Measurements from ENCODE around the gene UCK2. TPM values are rescaled to one million over a fixed set of nuclear protein-coding genes. Genes with fewer than 3 reads are reported as not detected.

The UCK2 gene
- total and polyA plus RNA-seq, 9 of the 15 experiments (the other 6 are each of a cell fraction or from before 2014, with no cell fraction given), result 71.6 to 145 (median 95.8) TPM

- TF ChIP-seq, protein P1, sequence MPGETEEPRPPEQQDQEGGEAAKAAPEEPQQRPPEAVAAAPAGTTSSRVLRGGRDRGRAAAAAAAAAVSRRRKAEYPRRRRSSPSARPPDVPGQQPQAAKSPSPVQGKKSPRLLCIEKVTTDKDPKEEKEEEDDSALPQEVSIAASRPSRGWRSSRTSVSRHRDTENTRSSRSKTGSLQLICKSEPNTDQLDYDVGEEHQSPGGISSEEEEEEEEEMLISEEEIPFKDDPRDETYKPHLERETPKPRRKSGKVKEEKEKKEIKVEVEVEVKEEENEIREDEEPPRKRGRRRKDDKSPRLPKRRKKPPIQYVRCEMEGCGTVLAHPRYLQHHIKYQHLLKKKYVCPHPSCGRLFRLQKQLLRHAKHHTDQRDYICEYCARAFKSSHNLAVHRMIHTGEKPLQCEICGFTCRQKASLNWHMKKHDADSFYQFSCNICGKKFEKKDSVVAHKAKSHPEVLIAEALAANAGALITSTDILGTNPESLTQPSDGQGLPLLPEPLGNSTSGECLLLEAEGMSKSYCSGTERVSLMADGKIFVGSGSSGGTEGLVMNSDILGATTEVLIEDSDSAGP (CRISPR knock-in tag; IDR thresholded peaks at IDR 0.05), result no peak
- peak; percentile 86 for TF ChIP-seq ARID2 (IDR thresholded peaks at IDR 0.05)
- peak in 1 of 2 experiments; percentile 59; a peak in 1 of 4 replicates for TF ChIP-seq ARNT (IDR thresholded peaks at IDR 0.05)
- no peak for TF ChIP-seq TAL1 (IDR thresholded peaks at IDR 0.05)
- TF ChIP-seq, protein P2, sequence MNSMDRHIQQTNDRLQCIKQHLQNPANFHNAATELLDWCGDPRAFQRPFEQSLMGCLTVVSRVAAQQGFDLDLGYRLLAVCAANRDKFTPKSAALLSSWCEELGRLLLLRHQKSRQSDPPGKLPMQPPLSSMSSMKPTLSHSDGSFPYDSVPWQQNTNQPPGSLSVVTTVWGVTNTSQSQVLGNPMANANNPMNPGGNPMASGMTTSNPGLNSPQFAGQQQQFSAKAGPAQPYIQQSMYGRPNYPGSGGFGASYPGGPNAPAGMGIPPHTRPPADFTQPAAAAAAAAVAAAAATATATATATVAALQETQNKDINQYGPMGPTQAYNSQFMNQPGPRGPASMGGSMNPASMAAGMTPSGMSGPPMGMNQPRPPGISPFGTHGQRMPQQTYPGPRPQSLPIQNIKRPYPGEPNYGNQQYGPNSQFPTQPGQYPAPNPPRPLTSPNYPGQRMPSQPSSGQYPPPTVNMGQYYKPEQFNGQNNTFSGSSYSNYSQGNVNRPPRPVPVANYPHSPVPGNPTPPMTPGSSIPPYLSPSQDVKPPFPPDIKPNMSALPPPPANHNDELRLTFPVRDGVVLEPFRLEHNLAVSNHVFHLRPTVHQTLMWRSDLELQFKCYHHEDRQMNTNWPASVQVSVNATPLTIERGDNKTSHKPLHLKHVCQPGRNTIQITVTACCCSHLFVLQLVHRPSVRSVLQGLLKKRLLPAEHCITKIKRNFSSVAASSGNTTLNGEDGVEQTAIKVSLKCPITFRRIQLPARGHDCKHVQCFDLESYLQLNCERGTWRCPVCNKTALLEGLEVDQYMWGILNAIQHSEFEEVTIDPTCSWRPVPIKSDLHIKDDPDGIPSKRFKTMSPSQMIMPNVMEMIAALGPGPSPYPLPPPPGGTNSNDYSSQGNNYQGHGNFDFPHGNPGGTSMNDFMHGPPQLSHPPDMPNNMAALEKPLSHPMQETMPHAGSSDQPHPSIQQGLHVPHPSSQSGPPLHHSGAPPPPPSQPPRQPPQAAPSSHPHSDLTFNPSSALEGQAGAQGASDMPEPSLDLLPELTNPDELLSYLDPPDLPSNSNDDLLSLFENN (IDR thresholded peaks at IDR 0.05; ENCODE audit: low read depth in 2 of 2, low read length in 2 of 2), result 0 out of 4 replicates have a peak, but pooled peaks of 1 of the 2 experiments have one; percentile 11
- no peak for TF ChIP-seq MGA (IDR thresholded peaks at IDR 0.05)
- peak; percentile 92 to 98 (median 93) for TF ChIP-seq CTCF (IDR thresholded peaks at IDR 0.05 in 2 of 3, conservative IDR thresholded peaks at IDR 0.05 in 1 of 3; ENCODE audit: insufficient read depth in 2 of 3, low read depth in 1 of 3, low read length in 3 of 3)
Measured at GRCh38 chr1:165914136-165914798, 86.9 kb downstream of the UCK2 start (continued).

Data from K562 (cell line).